ENCODE results near the gene LRRC8C. TPM values are rescaled to one million over a fixed set of nuclear protein-coding genes. Genes with fewer than 3 reads are reported as not detected.

LRRC8C gene
- polyA plus RNA-seq, 4 donors: 6.8 to 10.3 (median 8.4) TPM

DNA sequence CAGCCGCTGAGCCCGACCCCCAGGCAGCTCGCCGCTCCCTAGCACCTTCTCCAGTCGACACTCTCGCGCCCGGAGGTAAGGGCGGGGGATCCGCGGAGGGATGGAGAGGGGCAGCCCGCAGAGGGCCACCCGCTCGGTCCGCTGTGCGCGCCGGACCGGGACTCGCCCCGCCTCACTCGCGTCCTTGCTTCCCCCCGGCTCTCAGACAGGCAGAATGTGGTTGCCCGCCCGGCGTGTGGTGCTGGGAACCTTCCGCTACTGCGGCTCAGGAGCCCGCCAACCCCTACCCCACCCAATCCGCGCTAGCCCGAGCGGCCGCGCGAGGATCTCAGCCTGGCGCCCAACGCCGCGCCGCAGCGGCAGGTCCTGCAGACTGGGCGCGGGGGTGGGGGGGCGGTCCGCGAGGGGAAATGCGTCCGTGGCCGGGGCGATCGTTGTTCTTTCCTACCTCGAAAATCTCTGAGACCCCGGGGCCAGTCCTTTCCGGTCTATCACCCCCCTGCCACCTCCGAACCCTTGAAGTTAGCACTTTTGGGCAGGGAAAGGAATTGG is 404 bp downstream of the LRRC8C start:
- peak in 3 of 4 donors; percentile 17 to 38 (median 31) for DNase-seq (ENCODE audit: low read depth in 4 of 4, low spot score in 3 of 4)

DNA sequence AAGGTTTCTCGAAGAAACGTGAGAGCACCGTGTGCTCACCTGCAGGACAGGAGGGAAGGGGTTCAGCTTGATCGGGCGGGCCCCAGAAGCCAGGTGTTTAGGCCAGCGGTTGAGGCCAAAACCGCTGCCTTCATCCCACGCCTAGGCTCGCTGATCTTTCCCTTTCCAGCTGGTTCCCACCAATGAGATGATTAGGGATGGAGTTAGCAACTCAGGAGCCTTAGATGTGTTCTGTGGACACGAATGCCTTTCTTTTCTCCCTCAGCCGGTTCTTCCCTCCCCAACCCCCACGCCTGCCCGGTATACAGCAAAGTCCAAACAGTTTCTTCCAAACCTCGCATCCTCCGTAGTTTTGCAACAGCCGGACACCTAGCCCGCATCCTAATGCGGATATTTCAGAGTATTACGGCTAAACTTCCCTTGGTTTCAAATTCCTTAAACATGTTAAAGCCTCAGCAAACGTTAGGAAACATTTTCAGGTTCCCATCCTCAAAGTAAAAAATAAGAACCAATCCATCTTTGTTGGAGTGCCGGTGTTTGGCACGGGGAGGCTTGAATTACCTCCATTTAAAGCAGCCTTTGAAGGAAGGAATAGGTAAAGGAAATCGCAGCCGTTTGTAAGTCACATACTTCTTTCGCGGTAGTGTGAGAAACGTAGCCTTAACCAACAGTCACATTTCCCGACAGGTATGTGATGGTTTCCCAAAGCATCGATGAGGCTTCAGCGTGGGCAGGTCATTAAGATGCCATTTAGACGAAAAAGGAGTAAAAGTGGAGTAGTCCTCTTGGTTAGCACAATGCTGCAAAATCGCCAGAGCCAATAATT is 1.1 kb downstream of the LRRC8C start:
- DNase-seq (ENCODE audit: low read depth in 4 of 4, low spot score in 3 of 4): peak in 3 of 4 donors; percentile 20 to 29 (median 27)

DNA sequence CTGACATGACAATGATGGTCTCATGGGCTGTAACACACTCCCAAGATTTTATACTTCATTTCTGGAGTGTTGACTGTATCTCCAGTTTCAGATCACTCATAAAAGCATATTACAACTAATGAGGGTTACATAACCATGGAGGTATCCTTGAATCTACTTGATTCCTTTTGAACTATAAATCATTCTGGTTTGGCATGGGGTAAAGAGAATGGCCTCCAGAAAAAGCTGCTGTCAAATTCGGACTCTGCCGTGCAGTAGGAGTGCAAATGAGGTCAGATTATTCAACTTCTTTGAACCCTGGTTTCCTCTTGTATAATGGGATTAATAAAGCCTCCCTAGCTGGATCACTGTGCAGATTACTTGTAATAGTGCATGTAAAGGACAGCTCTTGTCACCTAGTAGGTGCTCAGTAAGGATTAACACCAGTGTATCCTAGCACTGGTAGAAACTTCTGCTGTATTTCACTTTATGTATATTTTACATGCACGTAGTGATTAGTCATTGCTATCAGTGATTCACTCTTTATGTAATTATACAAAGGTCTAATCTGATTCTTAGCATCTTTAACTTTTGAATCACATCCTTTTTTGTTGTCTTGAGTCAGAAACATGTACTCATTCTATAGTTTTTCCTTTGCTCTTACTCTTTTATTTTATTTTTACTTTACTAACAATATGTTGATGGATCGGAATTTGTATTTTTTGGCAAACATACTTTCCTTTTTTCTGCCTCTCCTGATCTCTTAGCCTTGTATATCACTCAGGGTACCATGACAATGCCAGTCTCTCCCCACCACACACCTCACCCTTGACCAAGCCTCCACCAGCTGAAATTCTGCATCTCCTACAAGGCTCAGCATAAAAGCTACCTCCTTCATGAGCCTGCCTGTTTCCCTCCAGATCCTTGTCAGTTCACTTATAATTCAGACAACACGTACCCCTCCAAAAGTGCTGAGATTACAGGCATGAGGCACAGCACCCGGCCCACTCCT is 3.2 kb downstream of the LRRC8C start:
- DNase-seq (ENCODE audit: low read depth in 4 of 4, low spot score in 3 of 4): no peak

DNA sequence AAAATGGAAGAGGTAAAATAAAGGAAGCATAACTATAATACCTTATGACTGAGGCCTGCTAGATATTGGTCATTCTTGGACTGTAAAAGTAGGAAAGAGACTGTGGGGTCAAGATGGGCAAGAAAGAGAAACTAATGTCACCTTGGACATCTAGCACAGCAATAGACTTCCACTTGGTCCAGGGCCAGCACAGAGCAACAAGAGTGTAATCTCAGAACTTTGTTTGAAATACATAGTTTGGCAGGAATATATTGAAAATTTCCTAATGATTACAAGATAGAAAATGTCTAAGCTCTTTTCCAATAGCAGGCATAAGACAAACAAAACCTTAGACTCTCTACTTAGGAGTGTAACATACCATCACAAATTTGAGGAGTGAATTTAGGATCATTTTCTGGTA is 4.6 kb downstream of the LRRC8C start:
- DNase-seq (ENCODE audit: low read depth in 4 of 4, low spot score in 3 of 4): no peak

DNA sequence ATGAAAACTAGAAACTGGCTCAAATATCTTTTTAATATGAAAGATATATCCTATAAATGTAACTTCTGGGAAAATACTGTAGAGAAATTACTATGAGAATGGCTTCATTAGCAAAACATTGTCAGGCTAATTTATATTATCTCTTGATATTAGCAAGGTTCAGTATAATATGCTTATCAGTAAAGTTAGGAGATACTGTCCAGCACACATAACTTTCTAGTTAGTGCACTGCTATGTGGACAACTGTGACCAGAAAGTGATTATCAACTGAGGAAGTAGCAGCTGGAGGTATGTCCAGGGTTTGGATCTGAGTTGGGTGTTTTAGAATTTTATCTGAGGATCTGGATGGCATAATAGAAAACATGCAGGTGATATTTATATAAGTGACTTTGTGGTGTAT is 7.5 kb downstream of the LRRC8C start:
- no peak for DNase-seq (ENCODE audit: low read depth in 4 of 4, low spot score in 3 of 4)

DNA sequence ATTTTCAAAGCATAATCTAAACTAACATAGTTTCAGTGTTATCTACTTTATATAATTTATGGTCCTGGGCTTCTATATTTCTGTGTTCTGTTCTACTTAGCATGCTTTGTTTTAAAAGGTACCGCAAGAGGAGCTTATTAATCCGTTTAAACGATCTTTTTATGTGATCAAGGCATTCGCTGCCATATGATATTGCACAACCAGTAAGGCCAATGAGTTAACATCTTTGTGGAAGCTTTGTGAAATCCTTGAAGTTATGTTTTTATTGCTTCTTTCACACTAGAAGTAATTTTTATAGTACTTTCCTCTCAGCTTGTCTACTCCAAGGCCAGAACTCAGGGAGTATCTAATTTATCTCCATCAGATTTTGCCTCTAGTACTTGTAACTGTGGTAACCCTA is 8.9 kb downstream of the LRRC8C start:
- DNase-seq (ENCODE audit: low read depth in 4 of 4, low spot score in 3 of 4): no peak

DNA sequence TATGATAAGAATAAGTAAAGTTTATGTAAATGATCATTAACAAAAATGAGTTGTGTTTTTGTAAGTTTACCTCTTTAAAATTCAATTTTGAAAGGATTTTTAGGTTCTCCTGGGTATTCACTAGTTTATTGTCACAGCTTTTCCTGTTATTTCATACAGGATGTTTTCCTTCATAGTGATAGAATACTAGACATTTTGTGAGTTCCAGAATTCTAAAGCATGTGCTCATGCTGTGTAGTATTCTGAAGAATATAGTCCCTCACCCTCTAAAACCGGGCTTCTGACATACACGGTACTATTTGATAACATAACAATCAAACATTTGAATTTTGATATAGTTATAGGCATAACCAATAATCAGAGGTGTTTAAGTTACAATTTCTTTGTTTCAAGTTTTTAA is 10.7 kb downstream of the LRRC8C start:
- DNase-seq (ENCODE audit: low read depth in 4 of 4, low spot score in 3 of 4): no peak

DNA sequence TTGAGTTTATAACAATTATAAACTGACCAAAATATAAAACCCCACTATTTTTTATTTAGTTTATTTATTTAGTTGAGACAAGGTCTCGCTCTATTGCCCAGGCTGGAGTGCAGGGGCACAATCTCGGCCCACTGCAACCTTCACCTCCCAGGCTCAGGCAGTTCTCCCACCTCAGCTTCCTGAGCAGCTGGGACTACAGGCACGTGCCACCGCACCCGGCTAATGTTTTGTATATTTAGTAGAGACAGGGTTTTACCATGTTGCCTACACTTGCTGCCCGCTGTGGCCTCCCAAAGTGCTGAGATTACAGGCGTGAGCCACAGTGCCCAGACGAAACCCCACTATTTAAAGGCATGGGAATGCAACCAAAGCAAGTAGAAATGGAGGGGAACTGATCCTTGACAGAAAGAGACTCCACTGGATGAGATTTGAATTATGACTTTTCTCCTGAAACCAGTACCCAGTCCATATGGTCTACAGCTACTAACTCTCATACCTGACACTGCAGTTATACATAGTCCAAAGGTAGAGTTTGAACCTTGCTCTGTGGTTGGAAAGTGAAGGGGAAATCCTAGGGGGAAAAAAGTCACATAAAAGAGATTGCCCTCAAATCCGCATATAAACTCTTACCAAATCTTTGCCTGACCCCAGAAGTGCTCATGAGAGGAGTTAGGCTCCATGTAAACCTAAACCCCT is 11.3 kb downstream of the LRRC8C start:
- DNase-seq (ENCODE audit: low read depth in 4 of 4, low spot score in 3 of 4): no peak

DNA sequence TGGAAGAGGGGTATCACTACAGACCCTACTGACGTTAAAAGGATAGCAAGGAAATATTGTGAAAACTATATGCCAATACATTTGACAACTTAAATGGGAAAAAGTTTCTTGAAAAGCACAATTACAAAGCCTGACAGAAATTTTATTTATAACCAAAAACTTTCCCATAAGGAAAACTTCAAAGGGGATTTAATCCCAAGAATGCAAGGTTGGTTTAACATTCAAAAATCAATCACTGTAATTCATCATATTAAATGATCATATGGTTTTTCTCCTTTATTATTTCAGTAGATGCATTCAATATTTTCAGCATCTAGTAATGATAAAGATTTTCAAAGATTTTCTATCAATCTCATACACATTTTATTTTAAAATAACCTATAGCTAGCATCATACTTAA is 13.3 kb downstream of the LRRC8C start:
- DNase-seq (ENCODE audit: low read depth in 4 of 4, low spot score in 3 of 4): no peak

DNA sequence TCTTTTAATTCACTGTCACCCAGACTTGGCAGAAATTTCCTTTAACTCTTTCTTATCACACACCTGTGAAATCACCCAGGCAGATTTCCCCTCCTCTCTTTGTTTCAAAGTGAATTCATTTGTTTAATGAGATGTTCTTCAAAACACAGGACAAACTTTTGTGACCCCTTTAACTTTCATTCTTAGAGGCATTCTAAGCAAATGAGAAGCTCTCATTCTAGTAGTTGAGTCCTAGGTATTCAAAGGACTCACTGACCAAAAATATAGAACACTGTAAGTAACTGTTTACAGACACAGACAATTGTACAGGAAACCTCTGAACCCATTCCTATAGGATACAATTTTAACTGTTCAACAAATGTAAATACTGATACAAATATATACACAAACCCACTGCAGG is 16.9 kb downstream of the LRRC8C start:
- DNase-seq (ENCODE audit: low read depth in 4 of 4, low spot score in 3 of 4): no peak

DNA sequence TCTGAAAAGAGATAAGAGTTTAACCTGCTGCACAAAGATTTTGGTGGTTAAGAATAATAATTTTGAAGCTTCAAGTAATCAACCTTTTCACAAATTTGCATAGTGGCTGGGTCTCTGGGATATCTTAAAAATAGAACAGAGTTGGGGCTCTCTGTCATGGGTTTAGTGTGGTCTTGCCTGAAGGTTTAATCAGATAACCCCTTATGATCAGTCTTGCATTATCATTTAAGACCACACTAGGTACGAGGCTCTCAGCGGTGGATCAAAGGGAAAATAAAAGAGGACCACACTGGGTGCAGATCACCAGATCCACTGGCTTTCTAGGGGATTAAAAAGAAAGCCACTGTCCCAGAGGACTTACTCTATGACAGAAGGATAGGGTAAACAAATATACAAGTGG is 19.5 kb downstream of the LRRC8C start:
- DNase-seq (ENCODE audit: low read depth in 4 of 4, low spot score in 3 of 4): no peak

DNA sequence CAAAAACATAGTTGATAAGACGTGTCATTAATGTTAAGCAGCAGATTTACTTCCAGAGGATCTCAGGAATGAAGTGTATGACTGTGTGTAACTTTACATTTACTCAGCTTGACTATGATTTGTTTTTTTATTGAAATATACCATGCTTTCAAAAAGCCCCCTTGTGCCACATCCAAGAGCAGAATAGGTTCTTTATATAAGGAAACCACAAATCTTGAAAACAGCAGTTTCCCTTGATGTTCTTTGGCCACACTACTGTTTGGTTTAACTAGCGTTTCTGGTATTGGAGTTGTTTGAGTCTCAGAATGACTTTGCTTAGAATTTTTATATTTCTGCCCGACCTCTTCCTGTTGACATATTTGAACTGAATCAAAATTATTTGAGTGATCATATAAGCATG is 25.0 kb downstream of the LRRC8C start:
- no peak for DNase-seq (ENCODE audit: low read depth in 4 of 4, low spot score in 3 of 4)

DNA sequence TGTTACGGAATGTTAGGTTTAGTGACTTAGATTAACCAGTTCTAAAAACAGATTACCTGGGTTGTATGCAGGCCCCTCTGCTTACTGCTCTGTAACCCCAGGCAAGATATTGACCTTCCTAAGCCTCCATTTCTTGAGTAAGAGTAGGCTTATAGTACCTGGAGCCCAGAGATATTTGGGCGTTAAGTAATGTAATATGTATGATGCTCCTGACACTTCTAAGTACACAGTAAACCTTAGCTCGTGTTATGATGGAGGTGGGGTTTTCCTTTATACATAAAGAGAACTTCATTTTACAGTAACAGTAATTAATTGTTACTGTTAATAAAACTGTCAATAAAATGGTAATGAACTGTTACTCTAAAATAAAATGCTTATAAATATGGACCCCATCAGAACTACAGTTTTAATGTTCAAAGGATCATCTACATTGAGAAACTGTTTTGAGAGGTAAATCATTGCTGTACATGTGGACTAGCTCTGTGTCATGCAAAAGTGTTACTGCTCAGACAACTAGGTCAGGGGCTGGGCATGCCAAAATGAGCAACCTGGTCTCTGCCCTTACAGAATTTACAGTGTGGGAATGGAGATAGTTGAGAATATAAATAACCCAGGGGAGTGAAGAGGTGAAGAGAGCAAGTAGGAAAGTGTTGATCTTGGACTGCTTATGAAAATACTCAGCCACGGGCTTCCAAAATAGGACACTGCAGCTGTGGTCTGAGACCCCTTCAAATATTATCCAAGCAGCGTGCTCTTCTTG is 26.6 kb downstream of the LRRC8C start:
- DNase-seq (ENCODE audit: low read depth in 4 of 4, low spot score in 3 of 4): no peak

DNA sequence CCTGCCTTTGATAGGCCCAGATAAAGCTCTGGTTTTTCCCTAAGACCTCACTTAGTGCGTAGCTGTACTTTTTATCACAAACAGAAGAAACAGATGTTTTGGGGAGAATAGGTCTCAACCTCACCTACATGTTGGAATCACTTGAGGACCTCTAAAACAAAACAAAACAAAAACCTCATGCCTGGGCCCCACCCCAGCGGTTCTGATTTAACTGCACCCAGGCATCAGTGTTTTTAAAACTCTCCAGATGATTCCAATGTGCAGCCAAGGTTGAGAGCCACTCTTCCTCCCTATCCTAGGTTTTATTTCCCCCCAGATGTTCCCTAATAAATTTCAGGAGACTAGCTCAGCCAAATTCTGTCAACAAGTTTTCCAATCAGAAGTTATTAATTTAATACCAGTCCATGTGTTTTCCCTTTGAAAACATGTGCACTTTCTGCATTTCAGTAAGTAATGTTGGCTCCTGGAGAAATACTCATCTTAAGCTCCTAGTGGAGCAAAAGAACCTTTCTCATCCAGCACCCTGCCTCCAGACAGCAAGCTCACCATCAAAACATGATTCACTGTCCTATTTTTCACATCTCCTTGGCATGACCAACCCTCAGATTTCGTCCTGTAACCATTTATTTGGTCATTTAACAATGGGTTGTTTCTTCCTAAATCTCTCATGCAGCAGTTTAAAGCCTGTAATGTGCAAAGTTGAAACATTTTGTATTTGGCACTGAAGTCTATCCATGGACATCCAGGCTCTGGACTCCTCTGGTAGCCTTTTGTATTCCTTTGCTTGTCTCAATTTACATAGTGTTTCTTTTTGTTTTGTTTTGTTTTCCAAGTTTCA is 27.5 kb downstream of the LRRC8C start:
- no peak for DNase-seq (ENCODE audit: low read depth in 4 of 4, low spot score in 3 of 4)

DNA sequence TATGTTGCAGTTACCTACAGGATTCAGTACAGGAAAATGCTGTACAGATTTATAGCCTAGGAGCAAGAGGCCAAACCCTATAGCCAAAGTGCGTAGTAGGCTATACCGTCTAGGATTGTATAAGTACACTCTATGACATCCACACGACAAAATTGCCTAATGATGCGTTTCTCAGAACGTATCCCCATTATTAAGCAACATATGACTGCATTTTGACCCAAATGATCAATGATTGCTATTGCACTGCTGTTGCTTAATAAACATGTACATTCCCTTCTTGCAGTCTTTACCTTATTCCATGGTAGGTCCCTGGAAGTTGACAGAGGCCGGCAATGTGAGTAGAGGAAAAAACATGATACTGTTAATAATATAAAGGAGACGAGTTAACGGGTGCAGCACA is 33.0 kb downstream of the LRRC8C start:
- no peak for DNase-seq (ENCODE audit: low read depth in 4 of 4, low spot score in 3 of 4)

DNA sequence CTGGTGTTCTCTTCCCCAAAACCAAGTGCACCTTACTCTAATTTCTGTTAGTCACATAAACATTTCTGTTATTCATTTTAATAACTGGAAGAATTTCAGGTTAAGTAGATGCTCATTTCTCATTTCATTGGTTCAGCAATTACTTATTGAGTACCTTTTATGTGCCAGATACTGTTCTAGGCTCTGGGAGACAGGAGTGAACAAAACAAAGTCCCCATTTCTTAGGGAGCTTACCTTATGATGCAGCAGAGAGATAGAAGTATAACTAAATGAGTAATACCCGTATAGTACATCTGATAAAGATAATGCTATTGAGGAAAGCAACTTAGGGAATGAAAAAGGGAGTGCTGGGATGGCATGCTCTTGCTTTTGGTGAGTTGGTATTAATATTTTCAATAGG is 33.7 kb downstream of the LRRC8C start:
- no peak for DNase-seq (ENCODE audit: low read depth in 4 of 4, low spot score in 3 of 4)

DNA sequence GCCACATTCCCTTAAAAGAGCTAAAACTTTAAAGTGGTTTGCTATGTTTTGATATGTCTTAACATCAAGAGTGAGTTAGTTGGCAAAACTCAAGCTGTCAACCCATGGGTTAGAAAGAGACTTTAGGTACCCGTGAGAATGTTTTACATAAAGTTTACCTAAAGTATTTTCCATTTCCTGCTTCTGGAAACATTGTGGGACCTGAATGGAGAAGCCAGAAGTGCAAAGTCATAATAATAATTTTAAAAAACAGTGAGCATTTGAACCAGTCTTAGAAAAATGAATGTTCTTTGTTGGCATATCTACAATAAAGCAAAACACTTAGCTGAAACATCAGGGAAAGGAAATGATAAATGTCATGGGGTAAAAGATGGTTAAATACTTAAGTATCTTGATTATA is 34.8 kb downstream of the LRRC8C start:
- DNase-seq (ENCODE audit: low read depth in 4 of 4, low spot score in 3 of 4): no peak

DNA sequence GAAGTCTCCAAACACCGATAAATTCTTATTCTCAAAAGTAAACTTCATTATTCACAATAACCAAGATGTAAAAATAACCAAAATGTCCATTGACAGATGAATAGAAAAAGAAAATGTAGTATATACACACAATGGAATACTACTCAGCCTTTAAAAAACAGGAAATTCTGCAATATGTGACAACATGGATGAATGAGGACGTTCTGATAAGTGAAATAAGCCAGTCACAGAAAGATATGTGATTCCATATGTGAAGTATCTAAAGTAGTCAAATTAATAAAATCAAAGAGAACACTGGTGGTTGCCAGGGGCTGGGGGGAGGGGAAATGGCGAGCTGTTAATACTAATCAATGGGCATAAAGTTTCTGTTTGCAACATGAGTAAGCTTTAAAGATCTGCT is 36.0 kb downstream of the LRRC8C start:
- DNase-seq (ENCODE audit: low read depth in 4 of 4, low spot score in 3 of 4): no peak

DNA sequence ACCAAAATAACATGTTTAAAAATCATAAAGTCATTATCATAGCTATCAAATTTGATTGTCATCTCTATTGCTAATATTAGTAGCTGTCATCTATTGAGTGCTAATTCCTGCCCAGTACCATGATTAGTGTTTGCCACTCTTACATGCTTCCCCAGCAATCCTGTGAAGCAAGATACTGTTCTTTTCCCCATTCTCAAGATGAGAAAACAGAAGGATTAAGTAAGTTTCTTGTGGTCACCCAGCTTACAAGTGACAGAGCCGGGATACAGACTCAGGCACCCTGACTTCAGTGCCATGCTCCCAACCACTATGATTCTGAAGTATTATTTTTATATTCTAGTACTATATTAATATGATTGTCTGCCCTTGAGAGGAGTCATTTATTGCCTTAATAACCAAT is 36.5 kb downstream of the LRRC8C start:
- no peak for DNase-seq (ENCODE audit: low read depth in 4 of 4, low spot score in 3 of 4)

Measured in left renal pelvis (tissue), 4 donors.